Breast epithelium (tissue), 4 donors: ENCODE results near the gene TSEN54. TPM values are rescaled to one million over a fixed set of nuclear protein-coding genes. Genes with fewer than 3 reads are reported as not detected.

Experiments
- DNase-seq, 2 donors: peaks; one replicate each; pipeline ENCODE4 v3.0.0-alpha.2; 2019; ENCODE audit warnings: low spot score in 2 of 2
- H3K27ac ChIP-seq, 2 donors: fragments of 200-600 bp; sonication (generic) in 1 of 2; one replicate each; pipeline ENCODE4 v1.5.1; 2016 to 2019; ENCODE audit warnings: mild to moderate bottlenecking in 1 of 2
- H3K27me3 ChIP-seq, 2 donors: fragments of 200-600 bp; sonication (generic) in 1 of 2; one replicate each; pipeline versions ENCODE4 v1.5.1 to v1.6.0; 2017 to 2019; ENCODE audit warnings: control low read depth in 1 of 2, mild to moderate bottlenecking in 1 of 2
- H3K36me3 ChIP-seq: fragments of 200-600 bp; one replicate; pipeline ENCODE4 v1.5.1; 2019
- H3K4me1 ChIP-seq, 2 donors: fragments of 200-600 bp; sonication (generic); one replicate each; pipeline ENCODE4 v1.5.1; 2016 to 2019; ENCODE audit warnings: control low read depth in 1 of 2
- H3K4me3 ChIP-seq, 3 donors: fragments of 200-600 bp; sonication (generic); 1 replicate in 2 of 3; 2 replicates in 1 of 3; pipeline ENCODE4 v1.5.1; 2016 to 2019; ENCODE audit warnings: mild to moderate bottlenecking in 3 of 3, moderate library complexity in 2 of 3
- H3K9me3 ChIP-seq, 2 donors: fragments of 200-600 bp; sonication (generic) in 1 of 2; one replicate each; pipeline ENCODE4 v1.5.1; 2016 to 2019; ENCODE audit warnings: control low read depth in 1 of 2
- CTCF ChIP-seq, 3 donors: fragments of 450-650 bp; IDR thresholded peaks; one replicate each; pipeline ENCODE4 v1.5.1; 2016 to 2017; ENCODE audit warnings: antibody characterized with exemption in 3 of 3, mild to moderate bottlenecking in 3 of 3, moderate library complexity in 3 of 3
- POLR2A ChIP-seq: fragments of 450-650 bp; IDR thresholded peaks from one replicate; pipeline ENCODE4 v1.6.1; 2016; ENCODE audit warnings: antibody characterized with exemption, mild to moderate bottlenecking, moderate library complexity
- POLR2AphosphoS5 ChIP-seq, 3 donors: sonication (generic); formaldehyde crosslinking; IDR thresholded peaks; one replicate each; pipeline ENCODE4 v1.6.1; 2017; ENCODE audit warnings: antibody characterized with exemption in 3 of 3
- intact Hi-C: fragments of 100-400 bp; cut with DNase I; formaldehyde crosslinking; loops from one replicate; pipeline ENCODE4 v1.15.1; 2023; ENCODE audit warnings: low total_unique reads
- total RNA-seq, 3 donors: library from RNA; depleted of rRNA; stranded (reverse); fragments of >200 nt; gene quantifications; one replicate each; pipeline ENCODE4 v1.1.0, GENCODE V29; 2016

Gene TSEN54
- total RNA-seq, 3 donors from 2014 or later, result 18.4 to 34.7 (median 31.2) TPM

DNA sequence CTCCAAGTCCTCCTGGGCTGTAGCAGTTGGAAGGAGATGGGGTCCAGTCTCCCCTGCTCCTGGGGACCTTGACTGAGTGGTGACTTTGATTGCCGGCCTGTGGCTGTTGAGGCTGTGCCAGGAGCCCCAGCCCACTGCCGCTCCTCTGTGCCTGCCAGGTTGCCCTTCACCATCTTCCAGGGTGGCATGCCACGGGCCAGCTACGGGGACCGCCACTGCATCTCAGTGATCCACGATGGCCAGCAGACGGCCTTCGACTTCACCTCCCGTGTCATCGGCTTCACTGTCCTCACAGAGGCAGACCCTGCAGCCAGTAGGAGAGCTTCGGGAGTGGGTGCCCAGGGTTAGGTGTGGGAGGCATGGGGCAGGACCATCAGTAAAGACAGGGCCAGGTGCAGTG is 47.9 kb downstream of the TSEN54 start:
- no peaks in the 10 kb centered on the region for H3K9me3 ChIP-seq
- TF ChIP-seq POLR2A (no peak), CTCF (IDR thresholded peaks at IDR 0.05) (no peak)
- no peaks in the 10 kb centered on the region for H3K27me3 ChIP-seq
- no peaks in the 10 kb centered on the region for H3K36me3 ChIP-seq
- H3K27ac ChIP-seq, result no peak overlapping the region
- no peak overlapping the region for H3K4me3 ChIP-seq
- intact Hi-C loops, result no loop called here
- H3K4me1 ChIP-seq, result no peaks in the 10 kb centered on the region
- DNase-seq, result no peak

DNA sequence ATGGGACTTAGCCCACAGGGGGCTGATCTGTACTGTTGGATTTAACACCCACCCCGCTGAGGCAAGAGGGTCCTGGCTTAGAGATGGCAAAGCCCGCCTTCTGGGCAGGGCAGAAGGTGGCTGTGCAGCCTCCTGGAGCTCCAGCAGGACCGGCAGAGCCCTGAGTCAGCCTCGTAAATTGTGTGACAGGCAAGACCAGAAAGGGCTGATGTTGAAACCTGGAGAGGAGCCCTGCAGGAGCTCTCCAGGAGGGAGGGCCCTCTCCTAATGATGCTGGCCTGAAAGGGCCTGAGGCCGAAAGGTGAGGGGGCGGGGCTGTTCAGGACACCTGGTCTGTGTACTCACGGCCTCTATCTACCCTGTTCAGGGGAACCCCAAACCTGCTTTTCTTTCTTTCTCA is 48.7 kb downstream of the TSEN54 start:
- H3K9me3 ChIP-seq, result no peaks in the 10 kb centered on the region
- no peaks in the 10 kb centered on the region for H3K4me1 ChIP-seq
- H3K4me3 ChIP-seq, result no peak overlapping the region
- intact Hi-C loops, result no loop called here
- TF ChIP-seq POLR2A, result no peak
- no peak for TF ChIP-seq POLR2AphosphoS5 (IDR thresholded peaks at IDR 0.05)
- no peak for TF ChIP-seq CTCF (IDR thresholded peaks at IDR 0.05)
- no peaks in the 10 kb centered on the region for H3K27me3 ChIP-seq
- no peak overlapping the region for H3K27ac ChIP-seq
- DNase-seq, result no peak
- no peaks in the 10 kb centered on the region for H3K36me3 ChIP-seq

GRCh38 chr17:75565618-75566017 is 49.3 kb downstream of the TSEN54 start:
- no peak for DNase-seq
- H3K4me1 ChIP-seq, result no peaks in the 10 kb centered on the region
- no peak overlapping the region for H3K4me3 ChIP-seq
- H3K27ac ChIP-seq, result no peak overlapping the region
- intact Hi-C loops, result no loop called here
- H3K9me3 ChIP-seq, result no peaks in the 10 kb centered on the region
- TF ChIP-seq POLR2AphosphoS5 (IDR thresholded peaks at IDR 0.05), result no peak
- no peak for TF ChIP-seq CTCF (IDR thresholded peaks at IDR 0.05)
- no peak for TF ChIP-seq POLR2A
- H3K27me3 ChIP-seq, result no peaks in the 10 kb centered on the region
- H3K36me3 ChIP-seq, result no peaks in the 10 kb centered on the region

- no peaks in the 10 kb centered on the region for H3K9me3 ChIP-seq
- intact Hi-C loops, result no loop called here
- TF ChIP-seq POLR2A (no peak), POLR2AphosphoS5 (IDR thresholded peaks at IDR 0.05) (no peak), CTCF (IDR thresholded peaks at IDR 0.05) (no peak)
- no peaks in the 10 kb centered on the region for H3K4me1 ChIP-seq
- H3K27me3 ChIP-seq, result no peaks in the 10 kb centered on the region
- no peak overlapping the region for H3K4me3 ChIP-seq
- H3K27ac ChIP-seq, result no peak overlapping the region
- no peak for DNase-seq
- no peaks in the 10 kb centered on the region for H3K36me3 ChIP-seq
Observed at GRCh38 chr17:75566416-75566815, 50.1 kb downstream of the TSEN54 start.

- Histone ChIP-seq H3K4me3 (no peak overlapping the region), H3K27me3 (no peaks in the 10 kb centered on the region), H3K36me3 (no peaks in the 10 kb centered on the region), H3K4me1 (no peaks in the 10 kb centered on the region), H3K9me3 (no peaks in the 10 kb centered on the region), H3K27ac (no peak overlapping the region)
- DNase-seq, result no peak
- intact Hi-C loops, result no loop called here
- TF ChIP-seq POLR2A (no peak), CTCF (IDR thresholded peaks at IDR 0.05) (no peak), POLR2AphosphoS5 (IDR thresholded peaks at IDR 0.05) (no peak)
Observed at GRCh38 chr17:75566834-75567233, 50.5 kb downstream of the TSEN54 start.
